Measurements from ENCODE around the gene OR2W3. TPM values are rescaled to one million over a fixed set of nuclear protein-coding genes. Genes with fewer than 3 reads are reported as not detected.

The OR2W3 gene
- total RNA-seq, 1 experiment from 2014 or later = not detected

DNA sequence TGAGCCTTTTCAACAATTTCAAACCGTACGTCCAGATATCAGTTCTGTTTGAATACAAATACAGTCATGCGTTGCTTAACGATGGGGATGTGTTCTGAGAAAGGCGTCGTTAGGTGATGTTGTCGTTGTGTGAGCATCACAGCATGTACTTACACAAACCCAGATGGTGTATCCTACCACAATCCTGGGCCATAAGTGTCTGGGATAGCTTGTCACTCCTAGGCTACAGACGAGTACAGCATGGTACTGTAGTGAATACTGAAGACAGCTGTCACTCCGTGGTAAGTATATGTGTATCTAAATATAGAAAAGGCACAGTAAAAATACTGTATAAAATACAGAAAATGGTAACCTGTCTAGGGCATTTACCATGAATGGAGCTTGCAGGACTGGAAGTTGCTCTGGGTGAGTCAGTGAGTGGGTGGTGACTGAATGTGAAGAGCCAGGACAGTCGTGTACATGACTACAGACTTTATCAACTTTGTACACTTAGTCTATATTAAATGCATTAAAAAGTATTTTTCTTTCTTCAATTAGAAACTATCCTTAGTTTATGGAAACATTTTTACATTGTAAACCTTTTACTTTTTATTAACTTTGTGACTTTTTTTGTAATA is 10.5 kb upstream of the OR2W3 start:
- H3K9me3 Mint-ChIP-seq = peaks cover 34 to 39% of the 10 kb centered on the region in 2 experiments

More for the DNA sequence above, 10.5 kb upstream of the OR2W3 start:
- H4K91ac ChIP-seq (ENCODE audit: insufficient read length, low read depth, low read length) = no peak overlapping the region
- no CpG with 5 or more reads among the region's 10 CpGs for WGBS (ENCODE audit: extremely low coverage, insufficient read length, low lambda C conversion rate)
- no peak overlapping the region for H3K23ac ChIP-seq (ENCODE audit: insufficient read length, low read depth, low read length)
- no peak overlapping the region for H3K27ac ChIP-seq (ENCODE audit: insufficient read length, low read depth, low read length)
- no peak overlapping the region for H2BK120ac ChIP-seq (ENCODE audit: low read depth, low read length, poor library complexity, severe bottlenecking)
- H2BK5ac ChIP-seq (ENCODE audit: insufficient read length, low read length) = no peak overlapping the region
- no peaks in the 10 kb centered on the region for H3K23me2 ChIP-seq (ENCODE audit: insufficient read length, low read depth, low read length, poor library complexity, severe bottlenecking)
- H4K20me1 ChIP-seq (ENCODE audit: control insufficient read depth, insufficient read depth, insufficient read length) = no peaks in the 10 kb centered on the region
- no peaks in the 10 kb centered on the region for H3K27me3 Mint-ChIP-seq (ENCODE audit: low read depth)
- no peak overlapping the region for H3T11ph ChIP-seq (ENCODE audit: low read length)
- no peak overlapping the region for H2AK5ac ChIP-seq (ENCODE audit: insufficient read length, low read length)
- H2BK12ac ChIP-seq (ENCODE audit: insufficient read length, low read depth, low read length) = no peak overlapping the region
- no peak for DNase-seq
- no peak overlapping the region for H3K4me3 Mint-ChIP-seq
- H3K79me2 ChIP-seq (ENCODE audit: insufficient read depth, low read length) = no peaks in the 10 kb centered on the region
- no peak overlapping the region for H4K5ac ChIP-seq (ENCODE audit: insufficient read length, low read depth, low read length)
- no peak overlapping the region for H3K18ac ChIP-seq (ENCODE audit: insufficient read length, low read depth, low read length)
- H3K4ac ChIP-seq (ENCODE audit: low read depth, low read length) = no peak overlapping the region
- H3K56ac ChIP-seq (ENCODE audit: insufficient read length, low read depth, low read length) = no peak overlapping the region
- H2BK15ac ChIP-seq (ENCODE audit: low read depth, low read length) = no peak overlapping the region
- no peak overlapping the region for H2AFZ ChIP-seq (ENCODE audit: low read length)
- peaks cover 4% of the 10 kb centered on the region for H3K9me3 ChIP-seq (ENCODE audit: control insufficient read depth, low read depth, low read length)
- no peak overlapping the region for H3K4me2 ChIP-seq (ENCODE audit: insufficient read depth, insufficient read length, low read length)
- H4K8ac ChIP-seq (replicated peaks; ENCODE audit: insufficient read length, low read depth, low read length) = no peak overlapping the region
- no peak overlapping the region for H2BK20ac ChIP-seq (ENCODE audit: low read depth, low read length, poor library complexity, severe bottlenecking)
- no peaks in the 10 kb centered on the region for H3K4me1 Mint-ChIP-seq
- no peak overlapping the region for H3K14ac ChIP-seq (ENCODE audit: insufficient read depth, low read length)
- TF ChIP-seq, protein P1, sequence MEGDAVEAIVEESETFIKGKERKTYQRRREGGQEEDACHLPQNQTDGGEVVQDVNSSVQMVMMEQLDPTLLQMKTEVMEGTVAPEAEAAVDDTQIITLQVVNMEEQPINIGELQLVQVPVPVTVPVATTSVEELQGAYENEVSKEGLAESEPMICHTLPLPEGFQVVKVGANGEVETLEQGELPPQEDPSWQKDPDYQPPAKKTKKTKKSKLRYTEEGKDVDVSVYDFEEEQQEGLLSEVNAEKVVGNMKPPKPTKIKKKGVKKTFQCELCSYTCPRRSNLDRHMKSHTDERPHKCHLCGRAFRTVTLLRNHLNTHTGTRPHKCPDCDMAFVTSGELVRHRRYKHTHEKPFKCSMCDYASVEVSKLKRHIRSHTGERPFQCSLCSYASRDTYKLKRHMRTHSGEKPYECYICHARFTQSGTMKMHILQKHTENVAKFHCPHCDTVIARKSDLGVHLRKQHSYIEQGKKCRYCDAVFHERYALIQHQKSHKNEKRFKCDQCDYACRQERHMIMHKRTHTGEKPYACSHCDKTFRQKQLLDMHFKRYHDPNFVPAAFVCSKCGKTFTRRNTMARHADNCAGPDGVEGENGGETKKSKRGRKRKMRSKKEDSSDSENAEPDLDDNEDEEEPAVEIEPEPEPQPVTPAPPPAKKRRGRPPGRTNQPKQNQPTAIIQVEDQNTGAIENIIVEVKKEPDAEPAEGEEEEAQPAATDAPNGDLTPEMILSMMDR (conservative IDR thresholded peaks at IDR 0.05) = no peak
- H3K79me1 ChIP-seq (ENCODE audit: insufficient read depth, low read depth, low read length, poor library complexity, severe bottlenecking) = no peaks in the 10 kb centered on the region
- no peaks in the 10 kb centered on the region for H3K4me1 ChIP-seq (ENCODE audit: insufficient read depth, low read length)
- H3K36me3 Mint-ChIP-seq (ENCODE audit: insufficient read depth in 1 of 3, low read depth in 3 of 3) = peaks cover 0 to 1% (median 0%) of the 10 kb centered on the region in 3 experiments; a peak in 1 of 7 replicates
- no peaks in the 10 kb centered on the region for H3K27me3 ChIP-seq (ENCODE audit: insufficient read depth, low read length)
- H3K9ac ChIP-seq (ENCODE audit: extremely low read depth, insufficient read length, low read length) = no peak overlapping the region
- H3K27ac Mint-ChIP-seq = no peak overlapping the region

All from H9 (cell line).